ENCODE data around the gene PPIL1.

GRCh38 chr6:36805096-36805797 lies 69.4 kb downstream of the PPIL1 start:
- no peak for TF ChIP-seq CBFB (CRISPR knock-in tag; IDR thresholded peaks at IDR 0.05; ENCODE audit: low read depth)
- TF ChIP-seq CTCF (IDR thresholded peaks at IDR 0.05), result no peak
